ENCODE data around the gene MSX2. TPM values are rescaled to one million over a fixed set of nuclear protein-coding genes. Genes with fewer than 3 reads are reported as not detected.

Gene MSX2
- total and polyA plus RNA-seq, 2 of the 4 experiments (the other 2 are of a cell fraction): 2.2 to 3.7 TPM

DNA sequence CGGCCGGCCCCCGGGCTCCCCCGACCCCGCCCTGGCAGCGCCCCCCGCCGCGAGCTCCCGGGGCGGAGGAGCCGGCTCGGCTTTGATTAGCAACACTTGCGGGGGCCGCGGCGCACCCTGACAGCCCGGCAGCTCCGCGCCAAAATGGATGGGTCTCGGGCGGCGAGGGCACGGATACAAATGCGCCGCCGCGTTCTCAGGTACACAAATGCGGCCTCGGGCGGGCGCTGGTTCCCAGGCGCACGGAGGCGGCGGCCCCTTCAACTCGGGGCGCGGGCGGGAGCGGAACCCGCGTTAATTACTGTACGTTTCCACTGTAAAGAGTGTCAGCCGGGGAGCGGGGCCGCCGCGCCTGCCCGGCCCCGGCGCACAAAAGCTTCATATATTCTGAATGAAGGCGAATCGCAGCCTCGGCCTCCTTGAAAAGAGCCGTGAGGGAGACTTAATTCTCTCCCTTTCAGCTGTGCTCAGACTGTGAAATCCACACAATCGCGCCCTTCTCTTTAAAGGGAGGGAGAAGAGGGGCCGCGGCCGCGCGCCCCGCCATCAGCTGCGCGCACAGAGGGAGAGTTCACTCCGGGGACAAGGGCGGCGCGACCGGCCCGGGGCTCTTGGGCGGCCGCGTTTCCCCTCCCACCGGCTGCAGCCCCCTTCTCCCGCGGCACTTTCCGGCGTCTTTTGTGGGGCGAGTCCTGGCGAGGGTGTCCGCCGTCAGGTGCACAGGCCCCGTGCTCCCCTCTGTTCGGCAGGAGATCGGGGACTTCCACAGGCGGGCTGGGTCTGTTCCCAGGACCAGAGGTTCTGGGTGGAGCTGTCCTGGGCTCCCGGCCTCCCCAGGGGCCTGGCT, 27.0 kb downstream of the MSX2 start:
- Histone ChIP-seq H3K36me3 (ENCODE audit: control insufficient read depth, insufficient read depth, low read length) (no peaks in the 10 kb centered on the region), H4K8ac (ENCODE audit: low read depth in 2 of 2, low read length in 2 of 2) (no peak overlapping the region), H3K4me1 (ENCODE audit: control insufficient read depth, insufficient read depth, low read length) (no peaks in the 10 kb centered on the region; the same call in 1 of the 2 replicates), H3K27me3 (ENCODE audit: control insufficient read depth, insufficient read depth, low read length) (peaks cover 9% of the 10 kb centered on the region; the same call in 1 of the 2 replicates), H3K4me2 (ENCODE audit: low read depth, low read length) (peak overlapping the region; percentile 83), H4K20me1 (ENCODE audit: insufficient read depth, low read length) (no peaks in the 10 kb centered on the region), H4K5ac (ENCODE audit: low read depth, low read length) (no peak overlapping the region), H2AFZ (replicated peaks; ENCODE audit: low read length, poor library complexity) (peak overlapping the region; percentile 85), H2BK15ac (ENCODE audit: low read depth, low read length) (no peak overlapping the region), H3K4ac (ENCODE audit: low read depth, low read length) (no peak overlapping the region), H2BK20ac (ENCODE audit: low read depth, low read length) (no peak overlapping the region), H3K9me3 (ENCODE audit: control insufficient read depth, insufficient read depth, low read length) (no peaks in the 10 kb centered on the region), H3K56ac (ENCODE audit: extremely low read depth, insufficient read depth, low read length) (peak overlapping the region; percentile 43; the same call in 1 of the 2 replicates), H3K4me3 (ENCODE audit: insufficient read depth, low read depth, low read length) (peak overlapping the region; percentile 55), H3K9ac (ENCODE audit: low read depth, low read length) (peak overlapping the region; percentile 51; the same call in 1 of the 2 replicates), H2AK9ac (replicated peaks; ENCODE audit: low read depth, low read length, poor library complexity) (no peak overlapping the region), H3K14ac (replicated peaks; ENCODE audit: low read depth, low read length) (no peak overlapping the region), H2AK5ac (ENCODE audit: low read depth, low read length) (no peak overlapping the region), H3K23ac (ENCODE audit: low read depth, low read length) (no peak overlapping the region), H4K91ac (ENCODE audit: insufficient read depth, low read depth, low read length) (no peak overlapping the region), H3K9me1 (ENCODE audit: insufficient read depth, low read length) (no peaks in the 10 kb centered on the region), H2BK120ac (ENCODE audit: low read depth, low read length) (no peak overlapping the region; the same call in 1 of the 2 replicates), H3K27ac (ENCODE audit: insufficient read depth, low read length) (no peak overlapping the region; the same call in 1 of the 2 replicates), H2BK5ac (ENCODE audit: low read depth, low read length, poor library complexity, severe bottlenecking) (no peak overlapping the region), H3K18ac (ENCODE audit: low read depth, low read length) (no peak overlapping the region), H3K79me1 (ENCODE audit: low read depth in 1 of 2, low read length in 2 of 2) (no peaks in the 10 kb centered on the region)
- BruUV-seq (replicated peaks): no TSS peak
- TF ChIP-seq CHD1 (IDR thresholded peaks at IDR 0.05; ENCODE audit: low read depth, low read length): no peak
- TF ChIP-seq RCOR1 (IDR thresholded peaks at IDR 0.05; ENCODE audit: insufficient replicate concordance, low read length): no peak
- no peak for TF ChIP-seq SMC3 (IDR thresholded peaks at IDR 0.05; ENCODE audit: low read depth, low read length)
- TF ChIP-seq FOS (IDR thresholded peaks at IDR 0.05; ENCODE audit: low read depth, low read length): no peak
- TF ChIP-seq RFX5 (IDR thresholded peaks at IDR 0.05; ENCODE audit: low read depth, low read length): no peak
- no peak for TF ChIP-seq POLR2A (IDR thresholded peaks at IDR 0.05; ENCODE audit: low read depth, low read length)
- TF ChIP-seq BHLHE40 (IDR thresholded peaks at IDR 0.05; ENCODE audit: low read depth, low read length): no peak
- TF ChIP-seq MAZ (IDR thresholded peaks at IDR 0.05; ENCODE audit: borderline replicate concordance, low read depth, low read length): no peak
- TF ChIP-seq, protein P1, sequence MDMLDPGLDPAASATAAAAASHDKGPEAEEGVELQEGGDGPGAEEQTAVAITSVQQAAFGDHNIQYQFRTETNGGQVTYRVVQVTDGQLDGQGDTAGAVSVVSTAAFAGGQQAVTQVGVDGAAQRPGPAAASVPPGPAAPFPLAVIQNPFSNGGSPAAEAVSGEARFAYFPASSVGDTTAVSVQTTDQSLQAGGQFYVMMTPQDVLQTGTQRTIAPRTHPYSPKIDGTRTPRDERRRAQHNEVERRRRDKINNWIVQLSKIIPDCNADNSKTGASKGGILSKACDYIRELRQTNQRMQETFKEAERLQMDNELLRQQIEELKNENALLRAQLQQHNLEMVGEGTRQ (IDR thresholded peaks at IDR 0.05; ENCODE audit: low read depth, low read length): no peak
- no peak for TF ChIP-seq CEBPB (IDR thresholded peaks at IDR 0.05; ENCODE audit: low read depth, low read length)
- no peak for TF ChIP-seq MXI1 (IDR thresholded peaks at IDR 0.05; ENCODE audit: borderline replicate concordance, low read depth, low read length)
- TF ChIP-seq, protein P2, sequence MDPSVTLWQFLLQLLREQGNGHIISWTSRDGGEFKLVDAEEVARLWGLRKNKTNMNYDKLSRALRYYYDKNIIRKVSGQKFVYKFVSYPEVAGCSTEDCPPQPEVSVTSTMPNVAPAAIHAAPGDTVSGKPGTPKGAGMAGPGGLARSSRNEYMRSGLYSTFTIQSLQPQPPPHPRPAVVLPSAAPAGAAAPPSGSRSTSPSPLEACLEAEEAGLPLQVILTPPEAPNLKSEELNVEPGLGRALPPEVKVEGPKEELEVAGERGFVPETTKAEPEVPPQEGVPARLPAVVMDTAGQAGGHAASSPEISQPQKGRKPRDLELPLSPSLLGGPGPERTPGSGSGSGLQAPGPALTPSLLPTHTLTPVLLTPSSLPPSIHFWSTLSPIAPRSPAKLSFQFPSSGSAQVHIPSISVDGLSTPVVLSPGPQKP (IDR thresholded peaks at IDR 0.05; ENCODE audit: borderline replicate concordance, low read depth, low read length): no peak
- TF ChIP-seq NFE2L2 (IDR thresholded peaks at IDR 0.05; ENCODE audit: low read depth, low read length): no peak
- TF ChIP-seq, protein P3, sequence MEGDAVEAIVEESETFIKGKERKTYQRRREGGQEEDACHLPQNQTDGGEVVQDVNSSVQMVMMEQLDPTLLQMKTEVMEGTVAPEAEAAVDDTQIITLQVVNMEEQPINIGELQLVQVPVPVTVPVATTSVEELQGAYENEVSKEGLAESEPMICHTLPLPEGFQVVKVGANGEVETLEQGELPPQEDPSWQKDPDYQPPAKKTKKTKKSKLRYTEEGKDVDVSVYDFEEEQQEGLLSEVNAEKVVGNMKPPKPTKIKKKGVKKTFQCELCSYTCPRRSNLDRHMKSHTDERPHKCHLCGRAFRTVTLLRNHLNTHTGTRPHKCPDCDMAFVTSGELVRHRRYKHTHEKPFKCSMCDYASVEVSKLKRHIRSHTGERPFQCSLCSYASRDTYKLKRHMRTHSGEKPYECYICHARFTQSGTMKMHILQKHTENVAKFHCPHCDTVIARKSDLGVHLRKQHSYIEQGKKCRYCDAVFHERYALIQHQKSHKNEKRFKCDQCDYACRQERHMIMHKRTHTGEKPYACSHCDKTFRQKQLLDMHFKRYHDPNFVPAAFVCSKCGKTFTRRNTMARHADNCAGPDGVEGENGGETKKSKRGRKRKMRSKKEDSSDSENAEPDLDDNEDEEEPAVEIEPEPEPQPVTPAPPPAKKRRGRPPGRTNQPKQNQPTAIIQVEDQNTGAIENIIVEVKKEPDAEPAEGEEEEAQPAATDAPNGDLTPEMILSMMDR (conservative IDR thresholded peaks at IDR 0.05; ENCODE audit: low read depth, low read length): no peak
- ATAC-seq (ENCODE audit: low read depth): peak; percentile 68
- ChIA-PET POLR2A (ENCODE audit: unreplicated experiment) (interaction anchor here (0.6 kb wide), 2 partner anchors 240 to 329 kb away, joined by 3 to 9 read pairs; no protein-coding TSS in a partner anchor), CTCF (interaction anchor here (0.6 to 1.4 kb wide), 4 partner anchors 15 to 1869 kb away, joined by 3 to 6 read pairs (median 3); no protein-coding TSS in a partner anchor)
- intact Hi-C loops (cut with micrococcal nuclease): no loop called here
- dilution Hi-C loops (cut with HindIII; ENCODE audit: low sequenced_read_pairs, unreplicated experiment): no loop called here
- in situ Hi-C loops (cut with MboI; ENCODE audit: low sequenced_read_pairs): no loop called here
- WGBS, 2 experiments (ENCODE audit: extremely low coverage in 2 of 2, insufficient read length in 1 of 2): 1% methylated on average over 49 of the region's 89 CpGs; no CpG with 5 or more reads in 1 of the 2 experiments
- no peak for DNase-seq
